Ramos (cell line): ENCODE measurements around the gene RGS19.
"Not testable (repeated sequence)": the region's sequence is repeated elsewhere in the genome, so short reads cannot be mapped to it uniquely, and the experiment has no call there.

Source experiments
- in situ Hi-C: fragments of 300-500 bp; cut with MboI; formaldehyde crosslinking; loops from one replicate; pipeline ENCODE4 v1.14.3; 2022; ENCODE audit warnings: low sequenced_read_pairs; ENCODE audit not compliant: unreplicated experiment

Gene RGS19

GRCh38 chr20:64079273-64080012 lies at the start of gene RGS19:
TSS of gene RGS19 (minus strand) at chr20:64079518. CDS start at chr20:64076886, 2,632 bp downstream.
- in situ Hi-C loops, result no loop called here

GRCh38 chr20:64123517-64123916 lies 44.2 kb upstream of the RGS19 start:
- in situ Hi-C loops, result loop anchor here (10.0 kb wide), 1 partner anchor 79 kb away; the partner anchor contains the start of gene SOX18

GRCh38 chr20:64122927-64123326 lies 43.6 kb upstream of the RGS19 start:
- in situ Hi-C loops, result loop anchor here (10.0 kb wide), 1 partner anchor 78 kb away; the partner anchor contains the start of gene SOX18

- in situ Hi-C loops, result loop anchor here (10.0 kb wide), 1 partner anchor 77 kb away; the partner anchor contains the start of gene SOX18
These were observed 42.3 kb upstream of the RGS19 start for GRCh38 chr20:64121586-64121985.

- in situ Hi-C loops, result loop anchor here (10.0 kb wide), 1 partner anchor 75 kb away; the partner anchor contains the start of gene SOX18
These were observed 40.5 kb upstream of the RGS19 start for GRCh38 chr20:64119681-64120341.

- in situ Hi-C loops, result no loop called here
These were observed 40.0 kb upstream of the RGS19 start for GRCh38 chr20:64119301-64119680.

GRCh38 chr20:64117432-64117777 lies 38.1 kb upstream of the RGS19 start:
- in situ Hi-C loops, result not testable (repeated sequence)

GRCh38 chr20:64116541-64117431 lies 37.5 kb upstream of the RGS19 start:
- in situ Hi-C loops, result no loop called here

GRCh38 chr20:64116016-64116415 lies 36.7 kb upstream of the RGS19 start:
- in situ Hi-C loops, result no loop called here

GRCh38 chr20:64115171-64115911 lies 36.0 kb upstream of the RGS19 start:
- in situ Hi-C loops, result no loop called here

- in situ Hi-C loops, result no loop called here
These were observed 35.1 kb upstream of the RGS19 start for GRCh38 chr20:64114356-64114971.

GRCh38 chr20:64113796-64114355 lies 34.6 kb upstream of the RGS19 start:
- in situ Hi-C loops, result no loop called here

GRCh38 chr20:64113444-64113775 lies 34.1 kb upstream of the RGS19 start:
- in situ Hi-C loops, result no loop called here

GRCh38 chr20:64112691-64113443 lies 33.5 kb upstream of the RGS19 start:
- in situ Hi-C loops, result no loop called here

GRCh38 chr20:64111841-64112641 lies 32.7 kb upstream of the RGS19 start:
- in situ Hi-C loops, result no loop called here

GRCh38 chr20:64110411-64111068 lies 31.2 kb upstream of the RGS19 start:
- in situ Hi-C loops, result no loop called here

- in situ Hi-C loops, result no loop called here
These were observed 30.6 kb upstream of the RGS19 start for GRCh38 chr20:64109831-64110391.
